ENCODE measurements around the gene CLSTN2.

CLSTN2 gene

DNA sequence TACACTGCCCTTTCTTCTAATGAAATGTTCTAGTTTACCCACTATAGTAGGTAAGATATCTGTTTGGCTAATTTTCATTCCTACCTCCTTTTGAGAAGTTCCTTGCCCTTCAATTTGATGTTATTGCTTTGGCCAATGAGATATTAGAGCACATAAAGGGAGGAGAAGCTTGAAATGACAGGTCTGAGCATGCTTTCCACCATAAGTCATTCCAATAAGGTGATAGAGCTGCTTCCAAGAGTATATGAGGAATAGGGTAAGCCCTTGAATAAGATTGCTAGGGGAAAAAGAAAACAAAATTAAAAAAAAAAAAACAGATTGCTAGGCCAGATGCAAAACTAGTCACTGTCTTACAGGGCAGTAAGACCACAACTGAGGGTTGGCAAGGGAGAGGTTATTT, 664.0 kb downstream of the CLSTN2 start:
- no peak for DNase-seq (ENCODE audit: low spot score)

DNA sequence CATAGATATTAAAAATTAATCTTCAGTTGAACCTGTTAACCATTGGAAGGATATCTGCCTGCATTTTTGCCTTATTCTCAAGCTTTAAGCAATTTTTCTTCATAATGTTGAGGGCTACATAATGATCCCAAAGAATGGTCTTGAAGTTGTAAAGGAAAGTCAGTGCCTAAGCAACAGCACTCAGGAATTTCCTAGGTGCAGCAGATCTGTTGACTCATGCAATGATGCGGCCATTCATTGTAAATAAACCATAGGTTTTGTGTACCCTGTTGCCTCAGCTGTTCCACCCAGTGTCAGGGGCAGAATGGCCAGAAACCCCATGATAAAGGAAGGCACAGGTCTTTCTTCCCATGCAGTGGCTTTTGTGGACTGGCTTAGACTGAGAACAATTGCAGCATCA, 664.5 kb downstream of the CLSTN2 start:
- DNase-seq (ENCODE audit: low spot score): no peak

DNA sequence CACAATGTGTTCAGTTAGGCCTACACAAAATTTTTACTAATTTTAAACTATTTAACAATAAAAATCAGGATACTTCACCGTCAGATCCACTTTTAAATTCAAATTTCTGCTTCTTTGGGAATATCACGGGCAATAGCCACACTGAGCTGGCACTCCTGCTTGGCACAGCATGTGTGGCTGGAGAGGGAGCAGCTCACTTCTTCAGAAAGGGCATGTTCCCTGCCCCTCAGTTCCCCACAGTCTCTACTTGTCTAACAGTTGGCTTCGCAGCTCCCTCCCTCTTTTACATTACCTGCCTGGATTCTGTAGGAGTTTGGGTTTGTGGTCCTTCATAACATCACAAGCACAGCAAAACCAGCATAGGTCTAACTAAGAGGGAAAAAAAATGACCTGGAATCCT, 666.9 kb downstream of the CLSTN2 start:
- DNase-seq (ENCODE audit: low spot score): no peak

DNA sequence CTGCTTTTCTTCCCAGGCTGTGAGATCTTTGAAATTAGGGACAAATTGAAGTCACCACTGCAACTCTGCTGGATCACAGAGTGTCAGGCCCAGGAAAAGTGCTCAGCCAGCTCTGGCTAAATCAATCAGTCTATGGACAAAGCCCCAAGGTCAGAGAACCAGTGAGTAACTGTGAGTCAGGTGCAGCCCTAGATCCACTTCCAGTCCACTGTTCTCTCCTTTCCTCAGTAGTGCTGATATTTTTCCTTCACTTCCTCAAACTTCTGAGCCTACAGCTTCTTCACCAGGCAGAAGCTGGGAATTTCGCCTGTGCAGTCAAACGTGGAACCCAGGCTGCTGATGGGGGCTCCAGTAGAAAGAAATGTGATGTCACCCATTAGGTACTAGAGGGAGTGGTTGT, 667.8 kb downstream of the CLSTN2 start:
- no peak for DNase-seq (ENCODE audit: low spot score)

DNA sequence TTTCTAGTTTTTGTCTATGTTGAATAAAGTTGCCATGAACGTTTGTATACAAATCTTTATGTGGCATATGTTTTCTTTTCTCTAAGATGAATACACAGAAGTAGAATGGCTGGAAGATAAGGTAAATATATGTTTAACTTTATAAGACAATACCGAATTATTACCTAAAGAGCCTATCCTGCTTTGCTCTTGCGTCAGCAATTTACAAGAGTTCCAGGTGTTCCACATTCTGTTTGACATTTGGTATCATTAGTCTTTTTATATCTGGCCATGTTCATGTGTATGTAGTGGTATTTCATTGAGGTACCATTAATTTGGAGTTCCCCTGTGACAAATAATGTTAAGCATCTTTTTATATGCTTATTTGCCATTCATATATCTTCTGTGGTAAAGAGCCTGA, 668.8 kb downstream of the CLSTN2 start:
- no peak for DNase-seq (ENCODE audit: low spot score)

DNA sequence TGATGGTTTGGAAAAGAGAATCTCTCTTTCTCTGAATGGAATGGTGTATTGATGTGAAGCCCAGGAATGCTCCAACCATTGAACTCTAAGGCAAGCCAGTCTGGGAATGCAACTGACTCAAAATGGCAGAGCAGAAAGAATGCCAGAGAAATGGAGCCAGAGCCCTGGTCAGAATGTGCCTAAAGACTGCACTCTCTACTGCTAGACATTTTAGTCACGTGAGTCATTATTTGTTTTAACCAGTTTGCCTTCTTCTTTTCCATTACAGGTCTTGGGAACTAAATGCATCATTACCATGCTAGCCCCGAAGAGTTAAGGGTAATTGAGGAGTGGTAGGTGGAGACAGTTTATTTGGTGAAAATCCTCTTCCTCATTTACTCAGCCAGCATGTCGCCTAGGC, 675.6 kb downstream of the CLSTN2 start:
- no peak for DNase-seq (ENCODE audit: low spot score)

DNA sequence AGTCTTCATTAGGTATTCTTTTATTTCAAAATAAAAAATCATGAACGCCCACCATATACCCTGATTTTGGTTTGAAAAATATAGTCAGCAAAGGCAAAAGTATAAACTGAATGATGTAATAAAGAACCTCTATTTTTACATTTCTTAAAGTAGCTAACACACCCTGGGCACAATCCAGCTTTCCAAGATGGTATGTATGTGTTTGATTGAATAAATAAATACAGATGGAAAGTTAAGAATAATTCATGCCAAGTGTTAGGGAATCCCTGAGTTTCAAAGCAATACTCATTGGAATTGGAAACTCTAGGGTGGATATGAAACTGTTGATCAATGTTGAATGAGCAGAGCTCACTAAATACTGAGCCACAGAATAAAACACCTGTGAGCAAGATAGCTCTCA, 679.0 kb downstream of the CLSTN2 start:
- DNase-seq (ENCODE audit: low spot score): no peak

DNA sequence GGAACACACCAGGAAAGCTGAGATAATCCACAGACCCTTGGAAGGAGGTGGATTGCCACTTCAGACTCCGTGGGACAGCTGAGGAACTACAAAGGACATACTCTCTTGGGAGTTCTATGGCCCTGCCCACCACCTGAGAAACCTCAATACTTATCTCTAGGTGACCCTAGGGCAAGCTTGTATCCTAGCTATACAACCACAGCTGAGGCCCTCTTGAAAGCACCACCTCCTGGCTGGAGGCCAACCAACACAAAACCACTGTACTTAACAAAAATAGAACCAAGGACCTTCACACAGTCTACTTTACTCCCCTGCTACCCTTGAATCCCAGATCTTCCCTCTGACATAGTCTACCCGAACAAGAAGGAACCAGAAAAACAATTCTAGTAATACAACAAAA, 682.1 kb downstream of the CLSTN2 start:
- DNase-seq (ENCODE audit: low spot score): no peak

DNA sequence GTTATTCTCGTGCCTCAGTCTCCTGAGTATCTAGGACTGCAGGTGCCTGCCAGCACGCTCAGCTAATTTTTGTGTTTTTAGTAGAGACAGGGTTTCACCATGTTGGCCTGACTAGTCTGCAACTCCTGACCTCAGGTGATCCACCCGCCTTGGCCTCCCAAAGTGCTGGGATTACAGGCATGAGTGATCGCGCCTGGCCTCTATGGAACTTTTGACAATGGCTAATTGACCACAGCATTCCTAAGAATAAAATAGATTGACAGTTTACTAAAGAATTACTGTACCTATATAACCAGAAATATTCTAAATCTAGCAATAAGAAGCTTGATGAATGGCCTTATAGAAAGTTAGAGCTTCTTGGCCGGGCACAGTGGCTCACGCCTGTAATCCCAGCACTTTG, 691.9 kb downstream of the CLSTN2 start:
- DNase-seq (ENCODE audit: low spot score): no peak
